T follicular helper cell (primary cell): ENCODE data around the gene ATP1A4.
"Not testable (repeated sequence)": the region's sequence is repeated elsewhere in the genome, so short reads cannot be mapped to it uniquely, and the experiment has no call there.

Experiments
- DNase-seq: peaks from one replicate; pipeline ENCODE4 v3.0.0-alpha.2; 2020; ENCODE audit warnings: low read depth
- total RNA-seq, 2 experiments: gene quantifications; one replicate each; lab custom pipeline; 2026; lab: John Stamatoyannopoulos, UW

Gene ATP1A4
- 0 reads per million in 2 experiments for total RNA-seq

DNA sequence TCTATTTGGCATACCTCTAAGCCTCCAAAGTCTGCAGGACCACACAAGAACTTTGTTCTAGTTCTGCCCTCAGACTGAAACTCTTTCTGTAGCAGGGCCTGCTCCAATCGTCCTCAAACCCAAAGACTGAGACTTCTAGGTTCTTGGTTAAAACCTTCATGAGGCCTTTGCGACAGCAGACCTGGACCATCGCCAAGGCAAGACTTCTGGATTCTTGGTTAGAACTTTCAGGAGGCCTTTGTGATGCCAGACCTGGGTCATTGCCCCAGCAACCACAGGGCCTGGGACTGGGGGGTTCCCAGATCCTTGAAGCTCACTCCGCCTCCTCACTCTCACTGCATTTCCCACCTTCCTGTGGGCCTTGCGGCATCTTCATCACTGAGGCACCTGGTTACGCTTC lies at the start of gene ATP1A4:
ATP1A4 (plus strand) TSS at position 301 of the 400 bp plus-strand sequence. CDS start 438 bp downstream, outside the sequence.
- DNase-seq: no peak

DNA sequence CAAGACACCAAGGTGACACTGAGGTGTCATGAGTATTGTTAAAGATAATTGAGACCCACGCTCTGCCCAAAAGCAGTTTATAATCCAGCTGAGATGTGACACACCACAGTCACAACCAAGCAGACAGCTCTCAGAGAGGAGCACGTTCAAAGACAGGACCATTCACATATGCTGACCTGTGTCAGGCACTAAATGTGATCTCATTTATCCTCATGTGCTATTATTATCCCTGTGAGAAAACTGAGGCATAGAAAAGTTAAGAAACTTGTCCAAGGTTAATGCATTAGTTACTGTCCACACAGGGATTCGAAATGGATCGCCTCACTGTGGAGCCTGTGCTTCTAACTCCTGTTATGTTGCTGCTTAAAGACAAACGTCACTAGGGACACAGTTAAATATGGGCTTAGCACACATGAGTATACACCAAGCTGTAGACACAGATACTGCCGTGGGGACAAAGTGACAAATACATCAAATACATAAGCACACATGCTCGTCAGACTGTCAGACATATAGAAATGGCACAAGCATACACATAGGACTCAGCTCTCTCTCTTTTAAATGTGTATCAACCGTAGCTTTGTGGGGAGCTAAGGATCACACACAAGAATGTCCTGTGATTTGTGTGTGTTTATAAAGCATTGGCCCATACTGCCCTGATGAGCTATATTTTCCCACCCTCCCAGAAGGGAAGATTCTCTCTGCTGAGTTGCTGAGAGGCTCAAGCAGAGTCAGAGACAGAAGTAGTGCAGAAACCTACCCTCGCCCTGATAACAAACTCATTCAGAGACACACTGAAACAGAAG lies 49.5 kb upstream of the ATP1A4 start:
- no peak for DNase-seq

GRCh38 chr1:160103658-160104408 lies 47.6 kb upstream of the ATP1A4 start:
- no peak for DNase-seq

- no peak for DNase-seq
These were observed 46.9 kb upstream of the ATP1A4 start for GRCh38 chr1:160104486-160104885.

DNA sequence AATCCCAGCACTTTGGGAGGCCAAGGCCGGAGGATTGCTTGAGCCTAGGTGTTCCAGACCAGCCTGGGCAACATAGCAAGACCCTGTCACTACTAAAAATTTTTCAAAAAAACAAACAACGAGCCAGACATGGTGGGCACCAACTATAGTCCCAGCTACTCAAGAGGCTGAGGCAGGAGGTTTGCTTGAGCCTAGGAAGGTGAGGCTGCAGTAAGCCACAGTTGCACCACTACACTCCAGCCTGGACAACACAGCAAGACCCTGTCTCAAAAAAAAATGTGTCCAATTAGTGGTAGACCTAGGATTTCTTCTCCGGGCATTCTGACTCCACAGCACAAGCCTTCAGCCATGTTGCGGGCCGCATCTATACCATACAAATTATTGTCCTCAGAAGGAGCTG lies 46.2 kb upstream of the ATP1A4 start:
- no peak for DNase-seq

DNA sequence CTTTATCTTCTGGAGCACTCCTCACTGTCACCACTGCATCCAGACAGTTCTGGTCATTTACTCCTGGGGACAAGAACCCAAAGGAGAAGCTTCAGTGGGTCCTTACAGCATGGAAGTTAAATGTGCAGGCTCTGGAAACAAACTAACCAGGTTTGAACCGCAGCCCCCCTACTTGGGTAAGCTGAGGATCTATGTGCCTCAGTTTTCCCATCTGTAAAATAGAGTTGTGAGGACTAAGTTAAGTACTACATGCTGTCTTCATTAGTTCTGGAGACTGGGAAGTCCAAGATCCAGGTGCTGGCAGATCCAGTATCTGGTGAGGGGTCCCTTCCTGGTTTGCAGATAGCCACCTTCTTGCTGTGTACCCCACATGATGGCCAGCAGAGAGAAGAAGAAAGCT lies 43.9 kb upstream of the ATP1A4 start:
- DNase-seq: no peak

DNA sequence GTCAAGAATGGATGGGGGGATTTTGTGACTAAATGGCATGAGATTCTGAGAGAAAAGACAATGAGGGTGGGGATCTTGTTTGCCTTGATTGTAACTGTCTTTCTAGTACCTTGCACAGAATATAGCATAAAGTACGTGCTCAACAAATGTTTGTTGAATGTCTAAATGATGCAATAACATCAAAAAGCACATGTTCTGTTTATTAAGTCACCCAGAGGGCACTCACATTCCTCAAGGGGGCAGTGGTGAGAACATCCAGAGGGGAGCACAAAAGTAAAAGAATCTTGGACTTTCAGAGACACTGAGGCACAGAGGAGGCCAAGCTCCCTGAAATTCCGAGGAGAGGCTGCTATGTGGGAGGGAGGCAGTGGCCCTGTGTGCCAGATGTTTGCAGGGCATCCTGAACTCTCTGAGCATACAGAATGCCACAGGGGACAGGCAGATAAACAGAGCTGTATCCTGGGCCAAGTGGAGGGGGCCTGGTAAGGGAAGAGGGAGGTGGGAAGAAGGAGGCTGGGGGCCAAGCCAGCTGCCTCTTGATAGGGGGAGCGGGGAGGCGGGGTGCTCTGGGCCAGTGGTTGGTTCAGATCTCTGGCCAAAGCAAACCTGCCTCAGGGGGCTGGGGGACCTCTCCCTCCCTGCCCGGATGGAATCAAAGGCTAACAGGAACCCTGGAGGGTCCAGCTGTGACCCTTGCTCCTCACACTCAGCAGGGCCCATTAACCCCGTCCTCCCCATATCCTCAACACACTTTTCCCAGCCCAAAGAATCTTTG lies 42.3 kb upstream of the ATP1A4 start:
- peak; percentile 19 for DNase-seq

DNA sequence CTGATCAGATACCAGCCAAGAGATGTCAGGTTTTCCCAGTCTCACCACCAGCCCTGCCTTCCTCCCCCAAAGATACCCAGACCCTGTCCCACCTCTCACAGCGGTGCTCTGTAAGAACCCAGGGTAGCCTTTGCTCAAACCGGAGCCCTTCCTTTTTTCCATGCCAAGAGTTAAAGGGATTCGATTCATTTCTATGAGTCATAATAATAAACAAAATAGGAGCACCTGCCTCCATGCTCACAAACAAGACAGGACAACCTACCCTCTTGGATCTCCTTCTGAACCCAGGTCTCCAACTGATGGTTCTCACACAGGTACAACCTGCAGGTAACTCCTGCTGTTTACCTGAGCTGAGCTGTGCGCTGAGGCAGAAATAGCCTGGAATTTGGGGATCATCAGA lies 41.7 kb upstream of the ATP1A4 start:
- DNase-seq: no peak

- DNase-seq: not testable (repeated sequence)
These were observed 39.9 kb upstream of the ATP1A4 start for GRCh38 chr1:160111462-160111861.

GRCh38 chr1:160112357-160112756 lies 39.0 kb upstream of the ATP1A4 start:
- no peak for DNase-seq

DNA sequence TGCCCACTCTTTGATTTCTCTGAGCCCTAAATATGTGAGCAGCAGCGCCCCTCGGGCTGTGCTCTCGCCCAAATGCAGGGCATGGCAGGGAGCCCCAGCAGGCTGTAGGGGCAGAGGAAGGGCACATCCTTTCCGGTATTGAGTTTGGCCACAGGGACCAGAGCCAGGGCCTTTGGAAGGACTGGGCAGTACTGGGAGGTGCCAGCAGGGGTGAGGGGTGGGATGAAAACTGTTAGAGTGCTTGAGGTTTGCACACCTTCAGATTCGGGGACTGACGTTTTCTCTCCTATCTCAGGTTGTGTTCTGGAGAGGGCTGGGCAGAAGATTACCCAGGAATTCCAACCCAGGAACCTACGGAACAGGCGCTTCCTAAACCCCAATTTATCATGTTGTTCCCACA lies 38.0 kb upstream of the ATP1A4 start:
- no peak for DNase-seq

- no peak for DNase-seq
These were observed 37.3 kb upstream of the ATP1A4 start for GRCh38 chr1:160114085-160114484.

DNA sequence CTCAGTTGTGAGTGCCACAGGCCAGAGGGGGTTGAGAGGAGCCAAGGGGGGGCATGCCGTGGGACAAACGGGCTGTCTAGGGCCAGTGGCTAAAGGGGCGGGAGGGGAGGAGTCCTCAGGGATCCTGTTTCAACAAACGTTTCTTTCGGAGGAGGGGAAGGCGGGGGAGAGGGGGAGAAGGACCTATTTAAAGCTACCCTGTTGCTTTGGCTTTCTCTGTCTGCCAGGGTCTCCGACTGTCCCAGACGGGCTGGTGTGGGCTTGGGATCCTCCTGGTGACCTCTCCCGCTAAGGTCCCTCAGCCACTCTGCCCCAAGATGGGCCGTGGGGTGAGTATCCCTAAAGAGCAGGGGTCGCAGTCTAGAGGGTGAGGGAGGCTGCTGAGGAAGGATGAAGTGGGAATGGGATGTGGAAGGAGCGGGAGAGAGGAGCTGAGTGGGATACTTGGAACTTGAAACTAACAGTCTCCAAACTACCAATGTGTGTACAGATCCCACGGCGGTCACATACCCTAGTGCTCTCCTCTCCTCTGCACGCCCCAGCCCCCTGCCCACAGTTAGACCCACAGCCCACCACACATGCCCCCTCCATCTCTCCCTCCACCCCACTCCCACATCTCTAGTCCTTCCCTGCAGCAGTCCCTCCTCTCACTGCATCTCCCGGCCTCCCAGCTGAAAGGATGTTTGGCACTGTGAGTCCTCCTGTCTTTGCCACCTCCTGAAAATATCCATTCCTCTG lies 35.7 kb upstream of the ATP1A4 start, which contains the start of gene ATP1A2:
ATP1A2 (plus strand) TSS at position 215 of the 738 bp plus-strand sequence; CDS start at position 318, 103 bp downstream.
- DNase-seq: no peak

DNA sequence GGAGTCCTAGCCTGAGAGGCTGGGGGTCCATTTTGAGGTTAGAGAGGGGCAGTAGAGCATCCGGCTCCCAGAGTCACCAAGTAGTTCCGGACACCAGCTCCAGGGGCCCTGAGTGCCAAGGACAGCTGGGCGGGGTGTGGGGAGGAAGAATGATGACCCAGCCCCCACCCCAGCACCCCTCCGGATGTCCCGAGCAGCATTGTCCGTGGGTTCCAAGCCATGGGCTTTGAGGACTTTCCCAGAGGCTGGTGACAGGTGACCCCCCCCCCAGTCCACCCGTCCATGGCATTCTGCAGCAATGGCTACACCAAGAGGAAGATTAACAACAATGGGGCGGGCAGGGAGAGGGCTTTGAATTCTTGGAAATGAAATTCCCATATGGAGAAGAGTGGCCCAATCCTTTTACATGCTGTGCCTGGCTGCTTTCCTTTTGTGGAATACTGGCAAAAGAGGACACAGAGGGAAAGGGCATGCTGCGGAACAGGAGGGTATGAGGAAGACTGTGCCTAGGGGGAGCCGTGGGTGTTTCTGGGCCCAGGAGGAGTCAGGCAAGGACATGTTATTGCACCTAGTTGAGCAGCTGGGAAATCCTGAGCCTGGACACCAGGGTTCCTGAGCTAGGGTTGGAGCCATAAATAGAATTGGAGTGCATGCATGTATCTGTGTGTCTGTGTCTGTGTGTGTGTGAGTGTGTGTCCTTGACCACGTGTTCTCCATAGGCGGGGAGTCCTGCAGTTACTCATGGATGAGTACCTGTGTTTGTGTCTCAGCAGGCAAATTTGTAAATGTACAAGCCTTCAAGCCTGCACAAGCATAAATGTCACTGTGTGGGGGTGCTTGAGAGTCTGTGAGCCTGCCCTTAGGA lies 34.9 kb upstream of the ATP1A4 start:
- DNase-seq: no peak

DNA sequence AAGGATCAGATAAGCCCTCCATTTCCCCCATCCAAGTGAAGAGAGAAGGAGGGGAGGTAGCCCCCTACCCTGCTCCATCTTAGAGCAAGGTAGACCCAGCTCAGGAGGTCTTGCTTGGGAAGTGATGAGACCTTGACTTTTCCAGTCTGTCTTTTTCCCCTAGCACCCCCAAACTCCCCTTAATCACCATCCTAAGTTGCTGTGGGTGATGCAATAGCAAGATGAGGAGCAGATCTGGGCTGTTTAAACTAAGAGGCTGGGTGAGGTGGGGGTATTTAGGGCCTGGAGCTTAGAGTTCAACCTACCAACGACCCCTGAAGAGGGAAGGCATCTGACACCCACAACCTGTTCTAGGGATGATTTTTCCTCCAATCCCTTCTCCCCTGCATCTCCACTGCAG lies 34.1 kb upstream of the ATP1A4 start:
- DNase-seq: no peak

GRCh38 chr1:160117709-160118183 lies 33.7 kb upstream of the ATP1A4 start:
- DNase-seq: no peak

GRCh38 chr1:160118928-160119327 lies 32.5 kb upstream of the ATP1A4 start:
- no peak for DNase-seq

DNA sequence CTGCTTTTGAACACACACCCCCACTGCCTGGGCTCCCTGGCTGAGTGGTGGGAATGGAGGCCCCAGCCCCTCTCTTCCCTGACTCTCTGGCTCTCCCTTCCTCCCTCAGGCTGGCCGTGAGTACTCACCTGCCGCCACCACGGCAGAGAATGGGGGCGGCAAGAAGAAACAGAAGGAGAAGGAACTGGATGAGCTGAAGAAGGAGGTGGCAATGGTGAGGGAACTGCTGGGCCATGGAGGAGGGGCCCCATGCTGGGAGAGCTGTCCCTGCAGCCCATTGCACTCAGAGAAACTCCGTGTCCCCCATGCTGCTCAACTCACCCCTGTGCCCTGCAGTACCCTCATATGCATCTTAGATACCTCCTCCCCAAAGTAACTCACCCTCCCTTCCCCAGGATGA lies 30.6 kb upstream of the ATP1A4 start:
- DNase-seq: no peak

DNA sequence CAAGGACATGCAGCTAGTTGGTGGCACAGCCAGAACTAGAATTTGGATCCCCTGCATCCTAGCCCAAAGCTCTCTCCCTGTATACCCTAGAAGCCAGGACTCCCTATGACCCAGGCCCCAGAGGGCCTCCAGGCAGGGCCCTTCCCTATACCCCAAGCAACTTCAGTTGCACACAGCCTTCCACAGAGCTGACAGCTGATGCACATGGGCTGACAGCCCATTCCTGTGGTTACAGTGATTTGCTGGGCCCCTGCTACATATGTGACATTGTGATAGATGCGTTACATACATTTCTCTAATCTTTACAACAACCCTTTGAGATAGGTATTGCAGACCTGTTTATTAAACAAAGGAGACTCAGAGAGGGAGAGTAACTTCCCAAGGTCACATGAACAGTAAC lies 30.0 kb upstream of the ATP1A4 start:
- no peak for DNase-seq

GRCh38 chr1:160122978-160123495 lies 28.4 kb upstream of the ATP1A4 start:
- DNase-seq: no peak
